Lower lobe of right lung (tissue), 2 donors: ENCODE measurements around the gene SMIM13. TPM values are rescaled to one million over a fixed set of nuclear protein-coding genes. Genes with fewer than 3 reads are reported as not detected.

Experiments
- ATAC-seq, 2 donors: fragments of 200-7000 bp; cut with Tn5 transposase; one replicate each; pipeline ENCODE4 v1.9.1; 2020 to 2022; ENCODE audit warnings: mild to moderate bottlenecking in 2 of 2, moderate library complexity in 2 of 2
- DNase-seq: peaks from one replicate; pipeline ENCODE4 v3.0.0-alpha.2; 2020
- H3K27ac ChIP-seq: fragments of 200-600 bp; one replicate; pipeline ENCODE4 v1.8.0; 2022
- H3K27me3 ChIP-seq: fragments of 200-600 bp; one replicate; pipeline ENCODE4 v1.8.0; 2022; ENCODE audit warnings: low read depth
- H3K36me3 ChIP-seq: fragments of 200-600 bp; one replicate; pipeline ENCODE4 v1.8.0; 2022; ENCODE audit warnings: mild to moderate bottlenecking
- H3K4me1 ChIP-seq: fragments of 200-600 bp; one replicate; pipeline ENCODE4 v1.8.0; 2022
- H3K4me3 ChIP-seq: fragments of 200-600 bp; one replicate; pipeline ENCODE4 v1.8.0; 2022; ENCODE audit warnings: mild to moderate bottlenecking
- H3K9me3 ChIP-seq: fragments of 200-600 bp; one replicate; pipeline ENCODE4 v1.8.0; 2022
- CTCF ChIP-seq: fragments of 200-600 bp; IDR thresholded peaks from one replicate; pipeline ENCODE4 v1.8.0; 2022; ENCODE audit warnings: antibody characterized with exemption, mild to moderate bottlenecking
- intact Hi-C: fragments of 100-400 bp; cut with DNase I; formaldehyde crosslinking; loops from one replicate; pipeline ENCODE4 v1.11.0; 2022
- long read RNA-seq: library from polyadenylated mRNA; unstranded; transcript quantifications from one replicate; pipeline ENCODE4 v2.0.0, GENCODE V29; 2021
- total RNA-seq: library from RNA; stranded (reverse); fragmentation: NEBNext Ultra II Directional; extraction: Animal tissue kit (Norgen Biotek cat#: 25700); gene quantifications from one replicate; pipeline ENCODE4 v1.2.1, GENCODE V29; 2021
- donor health status: DM: no; HTN: yes; CAD: no; lungs with severe emphysema.

Gene SMIM13
- 7.9 TPM for total RNA-seq
- long read RNA-seq, full-length matches to known transcripts: 5 of 10 reads
- long read RNA-seq, partial matches to known transcripts: 0 of 10 reads
- long read RNA-seq, other reads (novel, unspliced or antisense): 5 of 10 reads

- TF ChIP-seq CTCF: peak; percentile 55
- Histone ChIP-seq H3K27me3 (no peaks in the 10 kb centered on the region), H3K36me3 (no peaks in the 10 kb centered on the region), H3K9me3 (no peaks in the 10 kb centered on the region), H3K27ac (peak within 1 kb of the TSS; percentile 98), H3K4me3 (peak within 1 kb of the TSS; percentile 97), H3K4me1 (peaks cover 24% of the 10 kb centered on the region)
- peak; percentile 99 for ATAC-seq
- DNase-seq: peak; percentile 99
- intact Hi-C loops: no loop called here
These were observed at the start of gene SMIM13 for GRCh38 chr6:11093626-11094410. SMIM13 (plus strand) TSS chr6:11093834; CDS start chr6:11094314, 480 bp downstream.

- Histone ChIP-seq H3K36me3 (no peaks in the 10 kb centered on the region), H3K9me3 (no peaks in the 10 kb centered on the region), H3K27ac (no peak within 1 kb of the TSS), H3K27me3 (peaks cover 86% of the 10 kb centered on the region), H3K4me1 (no peaks in the 10 kb centered on the region), H3K4me3 (peak within 1 kb of the TSS; percentile 49)
- TF ChIP-seq CTCF: peak; percentile 28
- ATAC-seq: peak; percentile 82 to 89
- intact Hi-C loops: no loop called here
- no peak for DNase-seq
These were observed 49.5 kb upstream of the SMIM13 start, which contains the start of gene ELOVL2 for GRCh38 chr6:11043961-11044711. ELOVL2 (minus strand) TSS chr6:11044305; CDS start chr6:11044230, 75 bp downstream.

GRCh38 chr6:11044712-11045167 lies 48.9 kb upstream of the SMIM13 start:
- Histone ChIP-seq H3K27ac (no peak overlapping the region), H3K27me3 (peaks cover 89% of the 10 kb centered on the region), H3K4me3 (peak overlapping the region; percentile 24), H3K9me3 (no peaks in the 10 kb centered on the region), H3K36me3 (no peaks in the 10 kb centered on the region), H3K4me1 (no peaks in the 10 kb centered on the region)
- TF ChIP-seq CTCF: no peak
- intact Hi-C loops: no loop called here
- ATAC-seq (no peak), DNase-seq (no peak)

GRCh38 chr6:11050731-11051130 lies 42.9 kb upstream of the SMIM13 start:
- Histone ChIP-seq H3K9me3 (no peaks in the 10 kb centered on the region), H3K4me3 (no peak overlapping the region), H3K36me3 (no peaks in the 10 kb centered on the region), H3K27ac (no peak overlapping the region), H3K27me3 (peaks cover 38% of the 10 kb centered on the region), H3K4me1 (no peaks in the 10 kb centered on the region)
- TF ChIP-seq CTCF: no peak
- DNase-seq (no peak), ATAC-seq (no peak)
- intact Hi-C loops: no loop called here

GRCh38 chr6:11053307-11053706 lies 40.3 kb upstream of the SMIM13 start:
- Histone ChIP-seq H3K9me3 (no peaks in the 10 kb centered on the region), H3K27ac (no peak overlapping the region), H3K4me3 (no peak overlapping the region), H3K4me1 (no peaks in the 10 kb centered on the region), H3K27me3 (peaks cover 12% of the 10 kb centered on the region), H3K36me3 (no peaks in the 10 kb centered on the region)
- TF ChIP-seq CTCF: no peak
- intact Hi-C loops: no loop called here
- DNase-seq: no peak
- ATAC-seq: no peak
